Sigmoid colon (tissue), 4 donors: ENCODE results near the gene AIF1.

ENCODE experiments used
- CTCF ChIP-seq, 4 experiments: fragments of 450-650 bp in 3 of 4; fragments of 200-600 bp in 1 of 4; IDR thresholded peaks; one replicate each; pipeline ENCODE4 v1.5.1; 2016 to 2019; ENCODE audit warnings: antibody characterized with exemption in 4 of 4, mild to moderate bottlenecking in 3 of 4, moderate library complexity in 2 of 4
- POLR2A ChIP-seq, 2 donors: fragments of 450-650 bp; IDR thresholded peaks; one replicate each; pipeline ENCODE4 v1.6.1; 2016; ENCODE audit warnings: antibody characterized with exemption in 2 of 2, mild to moderate bottlenecking in 2 of 2, moderate library complexity in 2 of 2
- POLR2AphosphoS5 ChIP-seq, 4 donors: sonication (generic); formaldehyde crosslinking; IDR thresholded peaks; one replicate each; pipeline ENCODE4 v1.6.1; 2017; ENCODE audit warnings: antibody characterized with exemption in 4 of 4

GRCh38 chr6:31631681-31632278, 16.7 kb downstream of the AIF1 start:
- TF ChIP-seq POLR2A (IDR thresholded peaks at IDR 0.05) (no peak), CTCF (IDR thresholded peaks at IDR 0.05) (no peak), POLR2AphosphoS5 (IDR thresholded peaks at IDR 0.05) (no peak)
